ENCODE results near the gene ABR. TPM values are rescaled to one million over a fixed set of nuclear protein-coding genes. Genes with fewer than 3 reads are reported as not detected.
A peak's percentile ranks its signal among the peaks of the same experiment; 100 is the strongest.

The ABR gene
- total and polyA plus RNA-seq, 2 of the 13 experiments (the other 11 are each of a cell fraction or from before 2014, with no cell fraction given): 12.4 to 40.4 TPM

- TF ChIP-seq AKNA (CRISPR knock-in tag; IDR thresholded peaks at IDR 0.05; ENCODE audit: borderline replicate concordance) (no peak), GATAD1 (CRISPR knock-in tag; IDR thresholded peaks at IDR 0.05) (peak; percentile 45; the same call in 1 of the 2 replicates), ZNF138 (CRISPR knock-in tag; IDR thresholded peaks at IDR 0.05; ENCODE audit: low read depth) (no peak), BCLAF1 (IDR thresholded peaks at IDR 0.05) (no peak), ZNF616 (CRISPR knock-in tag; IDR thresholded peaks at IDR 0.05; ENCODE audit: low read depth) (no peak), FOSL2 (CRISPR knock-in tag; IDR thresholded peaks at IDR 0.05) (no peak), NR1H2 (CRISPR knock-in tag; IDR thresholded peaks at IDR 0.05; ENCODE audit: borderline replicate concordance, low read depth) (no peak), EZH2 (conservative IDR thresholded peaks at IDR 0.05; ENCODE audit: low read depth, low read length) (no peak), REL (CRISPR knock-in tag; conservative IDR thresholded peaks at IDR 0.05) (no peak), ZBED4 (CRISPR knock-in tag; IDR thresholded peaks at IDR 0.05; ENCODE audit: borderline replicate concordance) (no peak), HIVEP1 (CRISPR knock-in tag; IDR thresholded peaks at IDR 0.05) (no peak), ZNF709 (CRISPR knock-in tag; IDR thresholded peaks at IDR 0.05) (no peak)
Measured at GRCh38 chr17:980406-981291, 199.1 kb downstream of the ABR start (continued).
